Globus pallidus (tissue), 1 donor: Measurements from ENCODE around the gene CCDC74A.
"Not testable (repeated sequence)": the region's sequence is repeated elsewhere in the genome, so short reads cannot be mapped to it uniquely, and the experiment has no call there.

Experiments used
- DNase-seq: peaks from one replicate; pipeline ENCODE4 v3.0.0-alpha.2; 2015; ENCODE audit warnings: low spot score

CCDC74A gene

GRCh38 chr2:131557558-131558321 lies 30.1 kb downstream of the CCDC74A start:
- no peak for DNase-seq

GRCh38 chr2:131566371-131566770 lies 38.7 kb downstream of the CCDC74A start:
- DNase-seq = no peak

GRCh38 chr2:131567891-131568290 lies 40.2 kb downstream of the CCDC74A start:
- no peak for DNase-seq

GRCh38 chr2:131568401-131568800 lies 40.7 kb downstream of the CCDC74A start:
- not testable (repeated sequence) for DNase-seq

GRCh38 chr2:131572175-131572574 lies 44.5 kb downstream of the CCDC74A start:
- DNase-seq = no peak

GRCh38 chr2:131577812-131578211 lies 50.1 kb downstream of the CCDC74A start:
- no peak for DNase-seq

GRCh38 chr2:131580187-131580586 lies 52.5 kb downstream of the CCDC74A start:
- DNase-seq = no peak
